Activated naive CD8-positive, alpha-beta T cell treated with anti-CD3 and anti-CD28 coated beads, Interleukin-2, amount 50 U/mL, for 24 hours (primary cell): ENCODE data around the gene ABCC4.

ENCODE experiments used
- ATAC-seq: fragments of 150-1000 bp; cut with Tn5 transposase; one replicate; pipeline ENCODE4 v1.10.0; 2021
- DNase-seq: peaks from one replicate; pipeline ENCODE4 v3.0.0; 2021
- H3K27ac Mint-ChIP-seq: one replicate; pipeline ENCODE4 v1.8.0; 2021; ENCODE audit warnings: mild to moderate bottlenecking, mixed read lengths
- H3K27me3 Mint-ChIP-seq: one replicate; pipeline ENCODE4 v1.8.0; 2021; ENCODE audit warnings: mixed read lengths
- H3K36me3 Mint-ChIP-seq: one replicate; pipeline ENCODE4 v1.8.0; 2021; ENCODE audit warnings: low read depth, mixed read lengths
- H3K4me1 Mint-ChIP-seq: one replicate; pipeline ENCODE4 v1.8.0; 2021; ENCODE audit warnings: mixed read lengths
- H3K4me3 Mint-ChIP-seq: one replicate; pipeline ENCODE4 v1.8.0; 2021; ENCODE audit warnings: mild to moderate bottlenecking, moderate library complexity, mixed read lengths
- H3K9me3 Mint-ChIP-seq: one replicate; pipeline ENCODE4 v1.8.0; 2021; ENCODE audit warnings: mixed read lengths

The ABCC4 gene

DNA sequence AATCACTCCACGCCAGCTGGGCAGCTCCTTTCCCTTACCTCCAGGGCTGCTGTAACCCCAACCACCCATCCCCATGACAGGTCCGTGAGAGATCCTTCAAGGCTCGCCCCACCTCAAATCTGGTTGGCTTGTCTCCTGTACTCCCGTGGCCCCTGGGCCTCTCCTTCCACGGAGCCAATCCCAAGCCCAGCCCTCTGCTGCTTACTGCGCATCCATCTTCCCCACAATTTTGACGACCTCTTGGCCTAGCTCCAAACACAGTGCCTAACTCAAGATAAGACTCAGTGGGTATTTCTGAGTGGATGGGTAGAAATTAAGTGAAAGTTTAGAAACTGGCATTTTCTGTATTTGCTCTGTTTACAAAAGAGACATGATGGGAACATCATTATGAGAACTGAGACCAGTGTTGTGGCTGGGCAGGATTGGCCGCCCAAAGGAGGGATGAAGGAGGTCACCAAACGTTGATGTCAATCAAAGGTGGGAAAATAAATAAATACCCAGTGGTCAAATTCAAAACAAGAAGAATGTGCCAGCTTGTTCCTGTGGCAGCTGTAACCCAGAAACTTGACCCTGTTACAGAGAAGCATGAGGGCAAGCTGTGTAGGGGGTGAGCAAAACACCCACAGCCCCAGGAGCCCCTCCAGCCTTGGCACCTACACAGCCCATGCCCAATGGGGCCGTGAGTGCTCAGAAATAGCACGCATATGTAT is 162.2 kb downstream of the ABCC4 start:
- no peak for ATAC-seq
- no peaks in the 10 kb centered on the region for H3K9me3 Mint-ChIP-seq
- H3K36me3 Mint-ChIP-seq = peaks cover 38% of the 10 kb centered on the region
- DNase-seq = no peak
- H3K4me1 Mint-ChIP-seq = no peaks in the 10 kb centered on the region
- H3K27me3 Mint-ChIP-seq = no peaks in the 10 kb centered on the region
- no peak overlapping the region for H3K27ac Mint-ChIP-seq
- H3K4me3 Mint-ChIP-seq = no peak overlapping the region

DNA sequence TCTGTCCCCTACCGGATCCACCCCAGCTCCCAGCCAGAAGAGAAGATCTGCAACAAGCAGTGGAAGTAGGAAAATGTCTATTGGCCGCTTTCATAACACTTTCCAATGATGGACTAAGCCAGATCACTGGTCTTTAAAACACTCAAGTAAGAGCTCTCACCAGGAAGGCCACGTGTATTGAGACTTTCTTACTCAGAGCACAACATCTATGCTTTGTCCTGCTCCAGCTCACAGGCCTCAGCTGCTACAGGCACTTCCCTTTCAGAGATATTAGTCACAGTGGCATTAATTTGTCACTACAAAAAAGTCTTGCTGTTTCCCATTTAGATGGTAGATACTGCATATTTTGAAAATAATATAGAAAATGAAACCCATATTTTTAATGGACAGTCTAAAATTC is 164.2 kb downstream of the ABCC4 start:
- Mint-ChIP-seq H3K9me3 (no peaks in the 10 kb centered on the region), H3K27me3 (no peaks in the 10 kb centered on the region), H3K27ac (peak overlapping the region; percentile 31), H3K4me3 (no peak overlapping the region), H3K36me3 (peaks cover 37% of the 10 kb centered on the region), H3K4me1 (no peaks in the 10 kb centered on the region)
- peak; percentile 59 for ATAC-seq
- no peak for DNase-seq

DNA sequence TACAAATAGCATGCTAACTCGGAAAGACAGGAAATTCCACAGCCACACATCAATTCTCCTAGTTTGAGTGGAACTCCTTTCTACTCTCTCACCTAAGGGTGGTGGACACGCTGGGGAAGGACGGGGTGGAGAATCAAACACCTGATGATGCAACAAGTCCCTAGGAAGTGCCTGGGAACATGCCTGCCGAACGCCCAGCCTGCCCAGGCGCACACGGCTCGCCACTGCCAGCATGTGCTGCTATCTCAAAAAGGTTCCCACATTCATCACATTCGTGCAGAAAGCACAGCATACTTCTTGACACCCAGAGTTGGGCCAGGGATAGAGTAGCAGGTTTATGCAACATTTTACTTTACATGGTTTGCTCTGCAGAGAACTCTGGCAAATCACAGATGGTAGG is 164.6 kb downstream of the ABCC4 start:
- H3K36me3 Mint-ChIP-seq = peaks cover 35% of the 10 kb centered on the region
- H3K27ac Mint-ChIP-seq = no peak overlapping the region
- no peaks in the 10 kb centered on the region for H3K27me3 Mint-ChIP-seq
- no peaks in the 10 kb centered on the region for H3K9me3 Mint-ChIP-seq
- no peak for ATAC-seq
- DNase-seq = no peak
- H3K4me1 Mint-ChIP-seq = no peaks in the 10 kb centered on the region
- no peak overlapping the region for H3K4me3 Mint-ChIP-seq

DNA sequence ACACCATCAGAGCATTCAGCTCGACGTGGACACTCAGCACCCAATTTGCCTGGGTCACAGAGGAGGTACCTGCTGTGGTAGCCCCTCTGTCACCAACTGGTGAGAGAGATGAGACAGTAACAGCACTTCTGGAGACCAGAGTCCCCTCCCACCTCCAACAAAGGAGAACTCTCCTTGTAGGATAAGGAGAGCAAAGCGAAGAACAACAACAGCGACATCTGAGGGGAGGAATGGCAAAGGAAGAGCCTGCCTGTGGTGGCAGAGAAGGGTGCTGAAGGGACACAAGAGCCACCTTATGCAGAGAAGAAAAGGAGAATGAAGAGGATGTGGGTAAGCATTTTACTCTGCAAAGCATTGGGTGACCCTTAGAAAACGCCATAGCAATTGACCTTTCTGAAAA is 167.8 kb downstream of the ABCC4 start:
- Mint-ChIP-seq H3K27me3 (no peaks in the 10 kb centered on the region), H3K4me1 (no peaks in the 10 kb centered on the region), H3K4me3 (no peak overlapping the region), H3K36me3 (peaks cover 20% of the 10 kb centered on the region), H3K27ac (no peak overlapping the region), H3K9me3 (no peaks in the 10 kb centered on the region)
- ATAC-seq (no peak), DNase-seq (no peak)

DNA sequence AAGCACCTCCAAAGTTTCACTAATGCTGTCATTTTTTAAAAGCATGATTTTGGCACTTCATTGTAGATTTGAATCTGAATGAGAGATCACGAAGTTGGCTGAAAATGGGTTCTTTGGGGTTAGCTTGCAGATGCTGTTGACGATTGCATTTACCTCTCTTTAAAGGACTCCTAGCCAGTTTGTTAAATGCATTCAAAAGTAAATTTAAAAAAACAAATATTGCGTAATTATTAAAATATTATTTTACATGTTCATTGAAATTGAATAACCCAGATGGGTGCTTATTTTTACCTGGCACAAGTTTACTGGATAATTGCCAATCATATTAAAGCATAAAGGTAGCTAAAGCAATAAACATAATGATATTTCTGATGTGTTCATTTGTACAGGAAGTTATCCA is 172.2 kb downstream of the ABCC4 start:
- H3K27ac Mint-ChIP-seq = no peak overlapping the region
- ATAC-seq (no peak), DNase-seq (no peak)
- no peaks in the 10 kb centered on the region for H3K4me1 Mint-ChIP-seq
- no peaks in the 10 kb centered on the region for H3K27me3 Mint-ChIP-seq
- no peak overlapping the region for H3K4me3 Mint-ChIP-seq
- H3K36me3 Mint-ChIP-seq = peaks cover 22% of the 10 kb centered on the region
- no peaks in the 10 kb centered on the region for H3K9me3 Mint-ChIP-seq

DNA sequence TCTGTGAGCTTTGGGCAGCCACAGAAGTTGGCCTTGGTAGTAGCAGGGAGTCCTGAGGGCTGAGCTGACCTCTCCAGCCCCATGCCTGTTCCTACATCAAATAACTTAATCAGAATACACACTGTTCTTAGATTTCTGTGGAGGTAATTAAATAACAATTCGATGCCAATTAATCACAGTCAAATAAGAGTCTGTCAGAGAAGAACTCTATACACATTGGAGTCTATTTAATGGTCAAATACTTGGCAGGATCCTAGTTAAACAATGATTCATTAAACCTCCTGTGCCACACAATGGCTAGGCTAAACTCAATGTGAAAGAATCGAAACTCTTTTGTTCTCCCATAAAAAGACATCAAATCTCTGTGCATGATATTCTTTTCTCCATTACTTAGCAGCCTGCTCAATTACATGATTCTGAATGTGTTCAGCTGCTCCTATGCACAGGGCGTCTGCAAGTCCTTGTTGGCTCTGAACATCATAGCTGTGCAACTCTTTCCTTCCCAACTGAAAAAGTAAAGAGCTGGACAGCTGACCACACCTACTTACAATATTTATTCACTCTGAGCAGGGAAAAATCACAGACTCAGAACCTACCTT is 173.1 kb downstream of the ABCC4 start:
- no peaks in the 10 kb centered on the region for H3K4me1 Mint-ChIP-seq
- H3K4me3 Mint-ChIP-seq = no peak overlapping the region
- H3K27me3 Mint-ChIP-seq = no peaks in the 10 kb centered on the region
- no peak overlapping the region for H3K27ac Mint-ChIP-seq
- peaks cover 23% of the 10 kb centered on the region for H3K36me3 Mint-ChIP-seq
- no peak for DNase-seq
- no peaks in the 10 kb centered on the region for H3K9me3 Mint-ChIP-seq
- no peak for ATAC-seq

DNA sequence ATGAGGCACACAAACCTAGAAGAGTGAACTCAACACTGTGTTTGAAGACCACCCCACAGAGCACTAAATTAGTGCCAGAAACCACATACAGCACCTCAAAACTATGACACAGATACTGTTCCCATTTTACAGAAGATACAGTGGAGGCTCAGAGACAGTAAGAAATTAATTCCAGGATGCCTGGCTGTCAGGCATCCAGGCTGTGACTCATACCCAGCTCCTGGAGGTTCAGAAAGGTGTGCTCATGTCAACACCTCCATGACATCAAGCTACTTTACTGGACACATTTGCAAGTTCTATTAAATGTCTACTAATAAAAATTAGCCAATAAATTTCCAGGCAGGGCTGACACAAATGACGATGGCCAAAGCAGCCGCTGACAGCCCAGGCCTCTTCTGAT is 176.3 kb downstream of the ABCC4 start:
- ATAC-seq (no peak), DNase-seq (no peak)
- H3K36me3 Mint-ChIP-seq = peaks cover 29% of the 10 kb centered on the region
- H3K9me3 Mint-ChIP-seq = no peaks in the 10 kb centered on the region
- H3K4me1 Mint-ChIP-seq = no peaks in the 10 kb centered on the region
- no peaks in the 10 kb centered on the region for H3K27me3 Mint-ChIP-seq
- H3K27ac Mint-ChIP-seq = no peak overlapping the region
- no peak overlapping the region for H3K4me3 Mint-ChIP-seq

DNA sequence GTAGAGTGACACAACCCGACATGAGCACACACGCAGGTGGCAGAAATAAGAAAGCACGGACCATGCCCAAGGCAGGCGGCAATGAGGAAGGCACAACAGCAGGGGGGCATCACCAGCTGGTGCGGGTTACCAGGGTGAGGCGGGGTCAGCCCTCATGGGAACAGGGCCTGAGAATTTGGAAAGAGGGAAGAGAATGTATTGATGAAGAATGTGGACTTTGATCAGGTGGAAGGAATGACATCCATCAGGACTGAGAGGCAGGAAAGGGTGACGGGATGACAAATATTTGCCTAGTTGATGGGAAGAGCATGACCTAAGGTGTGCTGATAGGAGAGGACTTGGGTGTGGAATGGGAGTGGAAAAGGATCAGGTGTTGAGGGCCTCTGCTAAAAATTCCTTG is 177.5 kb downstream of the ABCC4 start:
- ATAC-seq = no peak
- Mint-ChIP-seq H3K4me3 (no peak overlapping the region), H3K36me3 (peaks cover 32% of the 10 kb centered on the region), H3K27me3 (no peaks in the 10 kb centered on the region), H3K4me1 (no peaks in the 10 kb centered on the region), H3K27ac (no peak overlapping the region), H3K9me3 (no peaks in the 10 kb centered on the region)
- DNase-seq = no peak

DNA sequence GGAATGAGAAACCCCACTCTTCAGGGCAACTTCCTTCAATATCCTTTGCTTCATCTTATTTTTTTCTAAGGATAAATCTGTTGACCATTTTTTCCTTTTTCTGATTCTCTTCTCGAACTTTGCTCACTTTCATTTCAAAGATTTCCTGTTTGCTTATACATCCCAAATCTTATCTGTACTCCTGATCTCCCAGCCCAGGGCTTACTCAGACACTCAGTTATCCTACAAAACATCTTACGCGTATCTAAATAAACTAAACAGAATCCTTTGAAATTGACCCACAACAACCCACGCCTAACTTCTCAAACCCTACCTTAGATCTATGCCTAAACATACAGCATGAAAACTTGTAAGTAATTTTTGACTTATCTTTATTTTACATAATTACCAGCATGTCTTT is 179.2 kb downstream of the ABCC4 start:
- no peaks in the 10 kb centered on the region for H3K27me3 Mint-ChIP-seq
- H3K4me3 Mint-ChIP-seq = no peak overlapping the region
- no peak for ATAC-seq
- H3K4me1 Mint-ChIP-seq = no peaks in the 10 kb centered on the region
- no peaks in the 10 kb centered on the region for H3K9me3 Mint-ChIP-seq
- no peak overlapping the region for H3K27ac Mint-ChIP-seq
- no peak for DNase-seq
- H3K36me3 Mint-ChIP-seq = peaks cover 26% of the 10 kb centered on the region

DNA sequence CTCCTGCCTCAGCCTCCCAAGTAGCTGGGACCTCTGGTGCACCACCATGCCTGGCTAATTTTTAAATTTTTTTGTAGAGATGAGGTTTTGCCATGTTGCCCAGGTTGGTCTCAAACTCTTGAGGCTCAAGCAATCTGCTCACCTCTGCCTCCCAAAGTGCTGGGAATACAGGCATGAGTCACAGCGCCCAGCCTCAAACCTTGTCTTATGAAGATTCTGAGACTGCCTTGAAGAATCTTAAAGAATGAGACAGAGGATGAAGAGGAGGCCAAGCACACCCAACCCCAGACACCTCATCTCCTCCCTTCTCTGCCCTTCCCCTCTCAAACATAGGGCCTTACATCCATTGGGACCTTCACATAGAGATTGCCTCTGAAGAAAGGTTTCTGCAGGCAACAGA is 179.7 kb downstream of the ABCC4 start:
- Mint-ChIP-seq H3K4me3 (no peak overlapping the region), H3K27ac (no peak overlapping the region)
- no peak for DNase-seq

DNA sequence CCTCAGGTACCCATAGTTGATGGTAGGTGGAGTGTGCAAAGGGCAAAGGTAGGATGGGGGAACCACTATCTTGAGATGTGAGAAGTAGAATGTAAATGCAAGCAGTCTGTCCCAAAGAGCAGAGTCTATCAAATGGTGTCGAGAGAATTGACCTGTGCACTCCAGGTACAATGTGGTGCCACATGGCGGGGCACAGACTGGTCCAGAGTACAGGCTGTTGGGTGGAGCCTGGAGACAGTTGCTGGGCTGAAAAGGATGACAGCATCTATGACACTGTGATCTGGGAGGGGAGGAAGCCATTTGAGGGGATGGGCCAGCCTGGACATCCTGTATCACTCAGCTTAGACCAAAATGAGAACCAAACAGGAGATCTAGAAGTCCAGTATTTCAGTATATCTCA is 180.6 kb downstream of the ABCC4 start:
- no peaks in the 10 kb centered on the region for H3K27me3 Mint-ChIP-seq
- H3K4me3 Mint-ChIP-seq = no peak overlapping the region
- H3K36me3 Mint-ChIP-seq = peaks cover 28% of the 10 kb centered on the region
- H3K9me3 Mint-ChIP-seq = no peaks in the 10 kb centered on the region
- ATAC-seq (no peak), DNase-seq (no peak)
- no peaks in the 10 kb centered on the region for H3K4me1 Mint-ChIP-seq
- H3K27ac Mint-ChIP-seq = no peak overlapping the region

More for the DNA sequence above, 179.7 kb downstream of the ABCC4 start:
- no peaks in the 10 kb centered on the region for H3K27me3 Mint-ChIP-seq
- ATAC-seq = no peak
- peaks cover 26% of the 10 kb centered on the region for H3K36me3 Mint-ChIP-seq
- no peaks in the 10 kb centered on the region for H3K4me1 Mint-ChIP-seq
- H3K9me3 Mint-ChIP-seq = no peaks in the 10 kb centered on the region

DNA sequence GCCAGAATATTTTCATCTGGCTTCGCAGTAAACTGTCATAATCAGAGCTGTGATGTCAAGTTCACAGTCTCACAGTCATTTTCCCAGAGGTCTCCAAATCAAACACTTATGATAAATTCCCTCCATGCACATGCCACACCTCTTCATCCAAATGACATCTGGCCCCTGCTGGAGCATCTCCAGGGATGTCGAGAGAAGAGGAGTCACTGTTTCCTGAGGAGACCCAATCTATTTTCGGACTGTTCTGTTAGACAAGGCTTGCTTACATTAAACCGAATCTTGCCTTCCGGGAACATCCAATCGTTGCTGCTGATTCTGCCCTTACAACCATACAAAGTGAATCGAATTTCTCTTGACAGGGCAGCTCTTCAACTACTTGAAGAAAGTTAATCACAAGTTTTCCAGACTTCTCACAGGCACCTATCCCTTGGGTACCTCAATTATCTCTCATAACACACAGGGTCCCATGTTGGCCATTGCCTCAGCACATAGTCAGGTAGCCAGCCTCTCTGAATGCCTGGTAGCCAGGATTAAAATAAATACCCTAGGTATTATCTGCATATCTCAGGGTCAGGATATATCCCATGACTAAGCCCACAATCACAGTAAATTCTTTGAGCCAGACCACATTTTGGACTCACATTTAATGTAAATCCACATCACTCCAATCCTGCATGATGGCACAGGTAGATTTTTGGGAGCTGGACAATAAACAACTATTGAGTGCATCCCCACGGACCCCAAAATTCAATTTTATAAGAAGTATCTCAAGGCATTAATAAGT is 182.5 kb downstream of the ABCC4 start:
- Mint-ChIP-seq H3K9me3 (no peaks in the 10 kb centered on the region), H3K27ac (no peak overlapping the region), H3K27me3 (no peaks in the 10 kb centered on the region), H3K36me3 (peaks cover 27% of the 10 kb centered on the region), H3K4me3 (no peak overlapping the region), H3K4me1 (no peaks in the 10 kb centered on the region)
- DNase-seq (no peak), ATAC-seq (no peak)

DNA sequence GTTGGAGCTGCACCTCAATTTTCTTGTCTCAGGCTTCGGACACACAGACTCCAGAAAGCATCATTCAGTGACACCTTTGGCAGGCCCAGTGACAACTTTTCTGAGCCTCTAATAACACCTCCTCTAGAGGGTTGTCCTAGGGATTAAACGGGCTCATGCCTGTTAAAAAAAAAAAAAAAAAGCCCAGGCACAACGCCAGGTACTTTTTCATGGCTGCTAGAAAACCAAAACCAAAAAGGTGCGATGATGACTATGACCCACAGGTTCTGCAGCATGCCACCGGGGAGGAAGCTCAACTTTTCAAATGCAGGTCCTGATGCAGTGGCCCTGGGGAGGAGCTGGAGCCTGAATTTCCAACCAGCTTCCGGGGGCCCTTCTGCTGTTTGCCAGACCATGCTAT is 184.2 kb downstream of the ABCC4 start:
- Mint-ChIP-seq H3K27ac (no peak overlapping the region), H3K9me3 (no peaks in the 10 kb centered on the region), H3K4me3 (no peak overlapping the region), H3K27me3 (no peaks in the 10 kb centered on the region), H3K4me1 (no peaks in the 10 kb centered on the region), H3K36me3 (peaks cover 23% of the 10 kb centered on the region)
- ATAC-seq (no peak), DNase-seq (no peak)

DNA sequence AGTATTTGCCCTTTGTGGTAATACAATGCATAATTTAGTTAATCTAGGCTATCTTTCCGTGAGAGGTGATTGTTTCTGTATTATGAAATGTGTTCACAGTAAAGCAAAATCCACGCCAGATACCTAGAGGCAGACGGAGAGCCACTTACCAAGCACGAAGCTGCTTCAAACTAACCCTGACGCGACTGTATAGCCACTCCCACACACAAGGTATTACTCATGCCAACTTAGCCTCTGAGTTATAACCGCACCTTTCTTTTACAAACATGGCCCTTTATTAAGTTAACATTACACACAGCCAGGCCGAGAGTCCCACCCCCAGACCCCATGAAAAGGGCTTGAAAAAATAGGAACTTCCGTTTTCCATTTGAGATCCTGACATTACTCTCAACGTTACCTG is 185.7 kb downstream of the ABCC4 start:
- H3K9me3 Mint-ChIP-seq = no peaks in the 10 kb centered on the region
- H3K4me3 Mint-ChIP-seq = no peak overlapping the region
- no peaks in the 10 kb centered on the region for H3K27me3 Mint-ChIP-seq
- no peak for ATAC-seq
- H3K27ac Mint-ChIP-seq = no peak overlapping the region
- no peak for DNase-seq
- H3K36me3 Mint-ChIP-seq = peaks cover 16% of the 10 kb centered on the region
- H3K4me1 Mint-ChIP-seq = no peaks in the 10 kb centered on the region

DNA sequence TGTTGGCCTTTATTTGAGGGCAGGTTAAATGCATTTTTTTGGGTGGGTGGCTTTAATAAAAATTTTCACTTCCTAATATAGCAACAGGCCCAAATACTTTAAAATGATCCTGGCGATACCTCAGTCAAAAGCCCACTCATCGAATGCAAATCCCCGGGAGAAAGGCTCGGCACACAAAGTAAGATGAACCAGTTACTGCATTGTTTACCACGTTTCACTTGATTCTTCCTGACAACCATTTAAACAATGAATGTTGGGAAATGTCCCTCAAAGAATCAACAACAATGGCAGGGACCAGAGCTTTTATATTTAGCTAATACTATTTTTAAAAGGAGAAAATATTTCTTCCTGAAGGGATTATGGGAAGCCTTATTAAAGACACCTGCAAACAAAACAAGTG is 187.7 kb downstream of the ABCC4 start:
- Mint-ChIP-seq H3K27me3 (no peaks in the 10 kb centered on the region), H3K36me3 (peaks cover 20% of the 10 kb centered on the region), H3K9me3 (peaks cover 6% of the 10 kb centered on the region), H3K4me3 (no peak overlapping the region), H3K27ac (no peak overlapping the region), H3K4me1 (no peaks in the 10 kb centered on the region)
- ATAC-seq (no peak), DNase-seq (no peak)
